Activated CD4-positive, alpha-beta T cell treated with anti-CD3 and anti-CD28 coated beads, Interleukin-2, amount 50 U/mL, for 48 hours (primary cell): Measurements from ENCODE around the gene MAP3K3.

Source experiments
- DNase-seq, 2 experiments: peaks; one replicate each; pipeline ENCODE4 v3.0.0-alpha.2; 2020

Gene MAP3K3

GRCh38 chr17:63621684-63622573 is at the start of gene MAP3K3:
TSS of gene MAP3K3 (plus strand) at chr17:63622417. CDS start at chr17:63622760, 343 bp downstream.
- DNase-seq, result peak; percentile 96 to 97

- DNase-seq, result no peak
Observed at GRCh38 chr17:63573634-63574033, 48.6 kb upstream of the MAP3K3 start.

DNA sequence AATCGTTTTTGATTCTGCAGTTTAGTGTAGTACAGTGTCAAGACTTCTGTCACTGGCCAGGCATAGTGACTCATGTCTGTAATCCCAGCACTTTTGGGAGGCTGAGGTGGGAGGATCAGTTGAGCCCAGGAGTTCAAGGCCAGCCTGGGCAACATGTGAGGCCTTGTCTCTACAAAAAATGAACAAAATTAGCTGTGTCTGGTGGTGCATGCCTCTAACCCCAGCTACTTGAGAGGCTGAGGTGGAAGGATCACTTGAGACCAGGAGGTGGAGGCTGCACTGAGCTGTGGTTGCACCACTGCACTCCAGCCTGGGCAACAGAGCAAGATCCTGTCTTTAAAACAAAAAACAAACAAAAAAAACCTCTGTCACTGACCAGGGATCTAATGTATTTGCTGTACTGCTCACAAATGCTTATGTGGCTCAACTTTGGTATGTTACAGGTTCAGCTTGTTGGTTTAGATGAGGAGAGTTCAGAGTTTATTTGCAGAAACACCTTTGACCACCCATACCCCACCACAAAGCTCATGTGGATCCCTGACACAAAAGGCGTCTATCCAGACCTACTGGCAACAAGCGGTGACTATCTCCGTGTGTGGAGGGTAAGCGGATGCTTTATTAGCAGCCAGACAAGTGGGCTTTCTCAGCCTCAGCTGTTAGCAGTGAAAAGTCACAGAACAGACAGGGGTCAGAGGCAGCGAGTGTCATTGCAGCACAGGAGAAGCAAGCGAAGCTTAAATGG is 44.0 kb upstream of the MAP3K3 start:
- DNase-seq, result no peak

DNA sequence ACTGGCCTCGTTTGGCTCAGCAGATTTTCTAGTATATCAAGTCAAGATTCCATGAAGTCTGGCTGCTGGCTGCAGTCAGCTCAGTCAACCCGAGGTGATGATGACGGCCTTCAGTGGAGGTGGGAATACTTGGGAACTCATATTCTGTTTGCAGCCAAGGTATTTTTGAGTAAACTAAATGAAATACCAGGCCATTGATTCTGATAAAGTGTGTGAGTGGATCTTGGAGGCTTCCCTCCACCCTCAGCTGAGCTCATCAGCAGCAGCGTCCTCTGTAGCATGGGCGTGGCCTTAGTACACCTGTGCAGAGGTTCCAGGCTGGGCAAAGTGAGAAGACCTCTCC is 43.5 kb upstream of the MAP3K3 start:
- DNase-seq, result no peak

DNA sequence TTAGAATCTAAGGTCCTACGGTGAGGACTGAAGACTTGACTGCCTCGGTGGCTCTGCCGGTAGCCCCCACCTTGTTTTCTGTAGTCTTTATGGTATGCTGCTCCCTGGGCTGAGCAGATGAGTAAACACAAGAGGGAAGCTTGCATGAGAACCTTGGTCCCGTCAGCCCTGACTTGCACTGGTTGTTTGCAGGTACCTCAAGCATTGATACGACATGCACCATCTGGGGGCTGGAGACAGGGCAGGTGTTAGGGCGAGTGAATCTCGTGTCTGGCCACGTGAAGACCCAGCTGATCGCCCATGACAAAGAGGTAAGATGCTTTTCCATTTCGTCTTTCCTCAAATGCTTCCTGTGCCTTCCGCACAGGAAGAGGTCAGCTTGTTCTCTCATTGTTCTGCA is 42.6 kb upstream of the MAP3K3 start:
- DNase-seq, result no peak

- DNase-seq, result no peak
Observed at GRCh38 chr17:63587770-63588169, 34.4 kb upstream of the MAP3K3 start.

- DNase-seq, result no peak
Observed at GRCh38 chr17:63588797-63589196, 33.4 kb upstream of the MAP3K3 start.

DNA sequence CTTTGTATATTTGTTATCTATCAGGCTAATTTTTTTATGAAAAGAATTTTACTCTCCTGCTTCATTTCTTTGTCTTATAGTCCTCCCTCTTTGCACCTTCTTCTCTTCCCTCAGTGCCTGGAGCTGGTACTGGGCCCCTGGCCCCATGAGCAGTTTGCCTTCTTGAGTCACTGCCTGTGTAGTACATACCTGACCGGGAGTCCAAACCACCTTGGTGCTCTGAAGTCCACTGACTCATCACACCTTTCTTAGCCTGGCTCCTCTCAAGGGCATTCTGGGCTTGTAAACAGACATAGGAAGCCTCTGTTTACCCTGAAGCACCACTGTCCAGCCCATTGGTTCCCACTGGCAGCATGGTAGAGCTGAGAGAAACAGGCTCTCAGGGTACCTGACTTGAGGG is 32.6 kb upstream of the MAP3K3 start:
- DNase-seq, result no peak

GRCh38 chr17:63592797-63593196 is 29.4 kb upstream of the MAP3K3 start:
- DNase-seq, result no peak

GRCh38 chr17:63595132-63595531 is 27.1 kb upstream of the MAP3K3 start:
- no peak for DNase-seq

DNA sequence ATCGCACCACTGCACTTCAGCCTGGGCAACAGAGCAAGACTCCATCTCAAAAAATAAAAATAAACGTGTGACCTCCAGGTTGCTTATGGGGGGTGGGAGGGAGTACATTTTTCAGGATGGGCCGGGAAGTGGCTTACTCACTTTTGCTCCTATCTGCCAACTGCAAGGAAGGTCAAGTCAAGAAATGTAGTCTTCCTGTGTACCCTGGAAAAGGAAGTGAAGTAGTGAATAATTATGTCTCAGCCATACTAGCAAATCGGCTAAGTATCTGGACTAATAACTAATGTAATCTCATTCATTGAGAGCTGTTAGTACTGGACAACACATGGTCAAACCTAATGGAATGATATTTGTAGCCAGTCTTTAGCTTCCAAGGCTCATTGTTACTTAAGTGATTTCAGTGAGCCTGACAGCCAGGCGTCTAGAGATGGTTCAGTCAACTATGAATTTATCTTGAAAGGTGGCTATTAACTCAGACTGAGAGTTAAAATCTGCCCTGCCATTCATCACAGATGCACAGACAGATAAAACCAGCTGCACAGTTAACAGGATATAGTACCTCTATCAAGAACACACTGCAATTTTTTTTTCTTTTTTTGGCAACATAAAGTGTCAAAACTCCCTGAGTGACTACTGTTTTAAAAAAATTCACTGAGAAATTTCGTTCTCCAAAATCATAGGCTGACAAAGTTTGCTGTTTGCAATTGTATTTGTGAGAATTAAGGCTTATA is 25.2 kb upstream of the MAP3K3 start:
- no peak for DNase-seq

- no peak for DNase-seq
Observed at GRCh38 chr17:63598281-63598680, 23.9 kb upstream of the MAP3K3 start.

GRCh38 chr17:63600569-63601438 is 21.4 kb upstream of the MAP3K3 start, which contains the start of gene TACO1:
TSS of gene TACO1 (plus strand) at chr17:63600895. CDS start at chr17:63601084, 189 bp downstream.
- DNase-seq, result peak; percentile 85 to 88

DNA sequence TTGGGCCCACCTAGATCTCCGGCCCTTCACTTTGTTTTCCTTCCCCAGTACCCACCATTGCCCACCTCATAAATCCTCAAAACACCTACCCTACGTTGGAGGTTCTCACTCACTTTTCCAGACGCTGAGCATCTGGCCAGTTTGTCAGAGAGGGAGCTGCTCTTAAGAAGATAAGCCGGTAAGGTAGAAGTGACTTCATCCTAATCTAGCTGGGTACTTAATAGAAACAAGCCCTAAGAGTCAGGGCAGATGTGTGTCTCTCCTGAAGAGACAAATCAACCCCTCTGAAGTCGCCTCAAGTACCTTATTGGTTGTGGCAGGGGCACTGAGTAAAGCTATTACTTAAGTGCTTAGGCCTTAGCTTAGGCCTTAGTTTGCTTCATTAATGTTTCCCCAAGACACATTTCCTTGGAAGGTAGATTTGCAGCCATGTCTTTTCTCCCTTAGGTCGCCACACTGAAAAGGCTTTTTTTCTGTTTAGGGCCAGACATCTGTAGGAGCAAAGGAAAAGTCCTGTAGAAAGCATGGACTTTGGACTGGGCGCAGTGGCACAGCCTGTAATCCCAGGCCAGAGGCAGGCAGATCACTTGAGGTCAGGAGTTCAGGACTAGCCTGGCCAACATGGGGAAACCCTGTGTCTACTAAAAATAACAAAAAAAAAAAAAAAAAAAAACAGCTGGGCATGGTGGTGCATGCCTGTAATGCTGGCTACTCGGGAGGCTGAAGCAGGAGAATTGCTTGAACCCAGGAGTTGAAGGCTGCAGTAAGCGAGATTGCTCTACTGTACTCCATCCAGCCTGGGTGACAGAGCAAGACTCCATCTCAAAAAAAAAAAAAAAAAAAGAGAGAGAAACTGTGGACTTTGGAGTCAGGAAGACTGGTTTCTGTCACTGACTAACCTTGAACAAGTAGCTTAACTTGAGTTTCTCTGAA is 20.5 kb upstream of the MAP3K3 start:
- DNase-seq, result no peak

DNA sequence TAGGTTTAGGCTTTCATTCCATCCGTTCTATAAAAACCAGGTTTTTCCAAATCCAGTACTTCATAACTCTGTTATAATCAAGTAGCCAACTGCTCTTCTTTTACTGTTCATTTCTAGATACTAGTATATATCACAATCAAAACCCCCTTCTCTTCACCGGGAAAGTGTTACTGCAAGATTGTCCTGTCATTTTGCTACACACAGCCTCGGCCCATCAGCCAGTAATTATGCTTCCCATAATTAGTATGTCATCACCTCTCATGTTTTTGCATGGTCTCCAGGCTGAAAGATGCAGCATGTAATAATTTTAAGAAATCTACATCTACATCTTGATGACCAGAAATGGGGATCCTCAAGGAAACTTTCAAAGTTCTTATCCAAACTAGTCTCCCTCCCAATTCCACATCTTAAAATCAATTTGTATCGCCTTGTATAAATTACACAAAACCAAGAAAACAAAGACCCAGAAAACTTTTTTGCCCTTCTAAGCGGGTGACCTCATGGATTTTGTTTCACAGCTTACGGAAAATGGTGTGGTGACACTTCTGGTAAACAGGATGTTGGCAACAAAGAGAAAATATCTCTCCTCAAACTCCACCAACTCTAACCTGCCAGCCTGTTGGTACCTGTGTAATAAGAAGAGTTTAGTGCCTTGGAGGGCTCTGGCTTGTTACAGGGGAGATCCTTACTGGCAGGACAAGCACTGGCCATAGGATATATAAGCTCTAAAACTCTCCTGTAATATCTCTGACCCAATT is 12.2 kb upstream of the MAP3K3 start:
- peak in 1 of 2 experiments; percentile 16 for DNase-seq

- no peak for DNase-seq
Observed at GRCh38 chr17:63610854-63611253, 11.4 kb upstream of the MAP3K3 start.

DNA sequence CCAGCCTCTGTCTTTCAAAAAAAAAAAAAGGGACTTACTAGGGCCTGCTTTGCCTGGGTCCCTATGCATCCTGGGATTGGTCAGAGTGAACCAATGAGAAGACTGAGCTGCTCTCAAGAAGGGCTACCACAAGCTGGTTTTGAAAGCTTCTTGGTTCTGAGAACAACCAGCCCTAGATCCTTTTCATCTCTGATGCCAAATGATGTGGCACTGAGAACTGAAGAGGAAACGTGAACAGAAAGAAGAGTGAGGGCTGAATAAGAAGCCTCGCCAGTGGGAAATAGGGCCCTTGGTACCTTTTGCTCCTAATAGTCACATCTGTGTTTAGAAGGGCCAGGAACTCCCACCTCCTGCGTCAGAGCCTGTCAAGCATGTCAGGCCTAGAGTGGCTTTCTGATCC is 10.9 kb upstream of the MAP3K3 start:
- DNase-seq, result peak; percentile 22 to 41

DNA sequence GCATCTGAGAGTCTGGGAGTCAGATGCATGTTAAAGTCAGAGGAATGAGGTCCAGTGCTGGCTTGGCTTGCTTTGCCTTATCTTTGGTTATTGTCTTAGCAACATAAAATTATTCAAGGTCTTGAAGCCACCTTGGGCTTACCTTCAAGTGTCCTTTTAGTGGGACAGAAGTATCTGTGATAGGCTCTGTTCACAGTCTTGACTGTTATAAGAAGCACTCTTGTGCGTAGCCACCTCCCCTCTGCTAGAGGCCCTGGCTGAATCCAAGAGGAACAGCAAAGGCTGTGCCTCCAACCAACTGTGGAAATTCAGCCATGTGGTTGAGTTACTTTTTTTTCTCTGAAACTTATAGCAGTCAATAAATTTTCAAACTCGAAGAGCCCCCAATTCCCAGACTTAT is 8.6 kb upstream of the MAP3K3 start:
- no peak for DNase-seq

DNA sequence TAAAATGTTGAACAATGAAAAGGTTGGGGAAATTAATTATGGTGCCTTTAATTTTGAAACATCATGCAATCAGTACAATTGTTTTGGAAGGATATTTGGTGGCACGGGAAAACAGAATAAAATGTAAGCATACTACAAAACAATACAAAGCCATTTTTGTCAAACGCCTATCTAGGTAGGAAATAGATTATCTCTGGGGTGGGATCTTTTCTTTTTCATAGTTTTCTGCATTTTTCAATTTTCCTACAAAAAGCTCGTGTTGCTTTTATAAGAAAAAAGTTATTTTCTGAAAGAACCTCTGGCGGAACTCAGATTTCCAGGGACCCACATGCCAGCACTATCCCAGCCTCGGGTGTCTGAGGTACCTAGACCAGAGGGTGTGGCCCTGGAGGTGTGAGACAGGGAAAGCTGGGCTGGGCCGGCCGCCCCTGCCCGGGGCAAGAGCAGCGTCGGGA is 961 bp upstream of the MAP3K3 start:
- no peak for DNase-seq
